SJSA1 (cell line): Measurements from ENCODE around the gene SPRYD7. TPM values are rescaled to one million over a fixed set of nuclear protein-coding genes. Genes with fewer than 3 reads are reported as not detected.

Source experiments
- DNase-seq, 2 experiments: peaks; one replicate each; pipeline ENCODE4 v3.0.0-alpha.2; 2015 to 2020; ENCODE audit warnings: low spot score in 2 of 2, low read depth in 1 of 2
- H3K27ac ChIP-seq: fragments of 250-450 bp; sonication (Bioruptor Pico); 2 replicates; pipeline ENCODE4 v1.5.1; 2020; ENCODE audit warnings: mild to moderate bottlenecking, moderate library complexity
- H3K27me3 ChIP-seq: fragments of 250-450 bp; sonication (Bioruptor Pico); replicated peaks from 2 replicates; pipeline ENCODE4 v1.5.1; 2020; ENCODE audit warnings: mild to moderate bottlenecking, moderate library complexity
- H3K36me3 ChIP-seq: fragments of 250-450 bp; sonication (Bioruptor Pico); 2 replicates; pipeline ENCODE4 v1.5.1; 2020; ENCODE audit warnings: mild to moderate bottlenecking
- H3K4me1 ChIP-seq: fragments of 250-450 bp; sonication (Bioruptor Pico); replicated peaks from 2 replicates; pipeline ENCODE4 v1.6.1; 2021; ENCODE audit warnings: mild to moderate bottlenecking
- H3K4me3 ChIP-seq: fragments of 250-450 bp; sonication (Bioruptor Pico); 2 replicates; pipeline ENCODE4 v1.5.1; 2020; ENCODE audit warnings: mild to moderate bottlenecking
- H3K9me3 ChIP-seq: fragments of 250-450 bp; sonication (Bioruptor Pico); replicated peaks from 2 replicates; pipeline ENCODE4 v1.5.1; 2020; ENCODE audit warnings: mild to moderate bottlenecking
- total RNA-seq: library from RNA; depleted of rRNA; stranded (reverse); fragments of >200 nt; shearing (Covaris generic); gene quantifications from 2 replicates; pipeline ENCODE4 v1.2.3, GENCODE V29; 2014; rRNA removed

The SPRYD7 gene
- total RNA-seq = 12.3 and 13.2 TPM in 2 replicates

DNA sequence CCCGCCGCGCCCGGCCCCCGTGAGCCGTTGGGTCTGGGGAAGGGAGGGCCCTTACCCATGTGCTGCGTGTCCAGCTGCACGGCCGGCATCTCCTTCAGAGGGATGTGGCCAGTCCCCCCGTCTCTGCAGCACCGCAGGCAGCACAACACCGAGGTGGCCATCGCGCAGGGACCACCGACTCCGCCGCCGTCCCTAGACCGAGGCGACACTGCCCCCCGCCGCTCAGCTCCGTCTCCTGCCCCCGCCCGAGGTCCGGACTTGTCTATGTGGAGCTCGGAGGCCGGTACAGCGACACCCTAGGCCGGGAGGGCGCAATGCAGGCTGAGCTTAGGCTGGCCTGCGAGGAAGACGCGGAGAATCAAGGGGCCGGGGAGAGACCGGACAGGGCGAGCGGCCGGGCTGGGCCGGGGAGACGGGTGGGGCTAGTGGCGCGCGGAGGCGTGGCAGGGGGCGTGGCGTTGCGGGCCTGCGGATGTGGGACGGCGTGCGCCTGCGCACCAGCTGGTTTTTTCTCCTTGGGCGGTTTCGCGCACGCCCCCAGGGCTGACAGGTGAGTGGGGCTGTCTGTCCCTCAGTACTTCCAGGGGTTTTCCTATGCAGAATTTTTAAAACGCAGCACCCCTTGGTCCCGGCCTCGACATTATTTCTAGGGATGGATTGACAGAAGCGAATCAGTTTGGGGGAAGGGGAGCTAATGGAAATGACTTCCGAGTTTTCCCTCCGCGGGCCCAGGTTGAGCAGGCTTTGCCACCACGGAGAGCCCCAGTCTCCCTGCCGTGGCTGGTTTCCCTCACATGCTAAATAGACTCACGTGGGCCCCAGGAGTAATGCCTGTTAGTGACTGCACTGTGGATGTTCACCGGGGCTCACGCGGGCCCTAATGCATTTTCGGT lies at the start of gene SPRYD7:
Gene SPRYD7 (minus strand): TSS at position 266 of the 893 bp plus-strand sequence. CDS start 105 bp downstream, at position 161.
- peak; percentile 95 to 97 for DNase-seq
- Histone ChIP-seq H3K4me1 (peaks cover 6% of the 10 kb centered on the region), H3K9me3 (no peaks in the 10 kb centered on the region), H3K27ac (peak within 1 kb of the TSS; percentile 71), H3K4me3 (peak within 1 kb of the TSS; percentile 80), H3K27me3 (no peaks in the 10 kb centered on the region), H3K36me3 (peaks cover 6% of the 10 kb centered on the region)

DNA sequence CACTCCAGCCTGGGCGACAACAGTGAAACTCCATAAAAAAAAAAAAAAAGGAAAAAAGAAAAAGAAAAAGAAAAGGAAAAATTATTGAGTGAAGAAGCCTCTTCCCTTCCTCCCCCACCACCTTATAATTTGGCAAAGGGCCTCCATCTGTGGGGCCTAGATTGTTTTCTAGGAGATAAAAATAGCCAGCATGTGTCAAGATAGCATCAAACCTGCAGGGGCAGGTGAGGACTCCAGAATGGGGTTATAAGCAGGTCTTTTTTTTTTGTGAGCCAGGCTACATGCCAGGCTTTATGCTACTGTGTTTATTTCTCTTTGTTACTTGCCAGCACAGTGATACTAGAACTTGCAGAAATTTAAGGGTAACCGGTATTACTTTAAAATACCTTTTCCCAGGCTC lies 49.0 kb upstream of the SPRYD7 start:
- H3K4me3 ChIP-seq = no peak overlapping the region
- H3K27ac ChIP-seq = no peak overlapping the region
- H3K9me3 ChIP-seq = no peaks in the 10 kb centered on the region
- H3K27me3 ChIP-seq = no peaks in the 10 kb centered on the region
- DNase-seq = no peak
- H3K4me1 ChIP-seq = no peaks in the 10 kb centered on the region
- H3K36me3 ChIP-seq = no peaks in the 10 kb centered on the region

DNA sequence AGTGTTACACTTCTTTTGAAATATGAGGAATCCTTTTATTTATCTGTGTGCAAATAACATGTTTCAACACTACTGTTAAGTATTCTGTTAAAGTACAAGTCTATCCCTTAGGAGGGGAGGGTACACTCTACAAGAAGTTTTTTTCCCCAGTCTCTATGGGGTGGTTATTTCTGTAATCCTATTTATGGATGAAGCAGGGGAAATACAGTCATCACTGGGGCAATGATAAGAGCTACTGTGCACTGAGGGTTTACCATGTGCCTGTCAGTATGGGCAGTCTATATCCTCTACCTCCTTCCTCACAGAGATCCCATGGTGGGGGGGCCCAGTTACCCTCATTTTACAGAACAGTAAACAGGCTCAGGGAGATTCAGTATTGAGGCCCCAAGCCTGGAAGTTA lies 44.1 kb upstream of the SPRYD7 start:
- no peaks in the 10 kb centered on the region for H3K36me3 ChIP-seq
- no peak overlapping the region for H3K27ac ChIP-seq
- no peaks in the 10 kb centered on the region for H3K27me3 ChIP-seq
- no peaks in the 10 kb centered on the region for H3K9me3 ChIP-seq
- DNase-seq = no peak
- H3K4me3 ChIP-seq = no peak overlapping the region
- peaks cover 7% of the 10 kb centered on the region for H3K4me1 ChIP-seq

DNA sequence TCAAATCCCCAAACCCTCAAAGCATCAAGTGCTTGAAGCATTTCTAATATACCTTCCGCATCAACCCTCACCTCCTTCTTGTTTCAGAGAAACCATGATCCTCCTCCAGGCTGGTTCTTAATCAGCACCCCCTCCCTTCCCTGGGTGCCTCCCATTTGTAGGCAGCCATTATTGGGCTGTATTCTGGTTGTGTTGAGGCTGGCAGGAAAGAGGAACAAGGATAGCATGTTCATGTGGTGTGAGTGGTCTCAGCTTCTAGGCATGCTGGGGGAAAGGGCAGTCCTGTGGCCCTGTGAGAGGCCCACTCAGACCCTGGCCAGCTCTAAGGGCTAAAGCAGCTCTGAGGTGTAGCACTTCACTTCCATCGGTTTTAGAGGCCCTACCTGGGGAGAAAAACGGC lies 41.9 kb upstream of the SPRYD7 start:
- DNase-seq = no peak
- Histone ChIP-seq H3K27me3 (no peaks in the 10 kb centered on the region), H3K4me3 (no peak overlapping the region), H3K27ac (no peak overlapping the region), H3K4me1 (peaks cover 7% of the 10 kb centered on the region), H3K36me3 (no peaks in the 10 kb centered on the region), H3K9me3 (no peaks in the 10 kb centered on the region)

DNA sequence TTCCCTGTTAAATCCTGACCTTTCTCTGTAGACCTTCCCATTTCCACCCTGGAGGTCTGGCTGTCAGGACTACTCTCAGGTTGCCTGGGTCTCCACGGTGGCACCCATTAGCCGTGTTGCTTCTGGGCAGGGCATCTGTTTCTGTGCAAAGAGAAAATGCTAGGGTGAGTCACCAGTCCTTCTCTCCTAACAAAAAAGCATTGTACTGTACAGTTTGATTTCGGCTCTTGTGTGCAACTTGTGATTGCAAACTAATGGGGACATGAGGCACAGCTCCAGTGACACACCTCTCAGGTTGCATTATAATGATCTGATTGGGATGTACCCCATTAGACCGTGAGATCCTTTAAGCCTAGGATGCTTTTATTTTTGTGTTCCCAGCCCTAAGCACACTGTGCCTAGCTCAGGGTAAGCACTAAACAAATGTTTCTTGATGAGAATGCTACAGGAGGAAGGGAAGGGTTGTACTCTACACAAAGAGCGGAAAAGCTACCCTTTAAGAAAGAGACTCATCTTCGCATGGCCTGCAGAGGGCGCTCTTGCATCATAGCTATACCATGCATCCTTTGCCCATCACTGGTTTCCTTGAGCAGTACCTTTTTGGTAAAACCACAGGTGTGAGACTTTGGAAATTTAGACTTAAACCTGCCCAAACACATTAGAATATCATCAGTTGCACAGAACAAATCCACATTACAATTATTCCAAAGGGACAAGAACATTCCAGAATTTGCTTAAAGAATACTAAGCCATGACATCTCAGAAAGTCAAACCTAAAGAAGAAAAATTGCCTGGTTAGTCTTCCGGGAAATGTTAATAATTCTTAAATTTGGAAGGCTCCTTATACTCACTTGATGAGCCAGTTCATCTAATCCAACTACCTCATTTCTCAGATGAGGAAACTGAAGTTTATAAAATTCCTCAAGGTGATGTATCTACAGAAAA lies 40.4 kb upstream of the SPRYD7 start:
- no peaks in the 10 kb centered on the region for H3K36me3 ChIP-seq
- H3K4me3 ChIP-seq = no peak overlapping the region
- H3K27ac ChIP-seq = peak overlapping the region; percentile 32; the same call in 1 of the 2 replicates
- H3K27me3 ChIP-seq = no peaks in the 10 kb centered on the region
- H3K9me3 ChIP-seq = no peaks in the 10 kb centered on the region
- peak; percentile 43 to 46 for DNase-seq
- H3K4me1 ChIP-seq = peaks cover 7% of the 10 kb centered on the region

DNA sequence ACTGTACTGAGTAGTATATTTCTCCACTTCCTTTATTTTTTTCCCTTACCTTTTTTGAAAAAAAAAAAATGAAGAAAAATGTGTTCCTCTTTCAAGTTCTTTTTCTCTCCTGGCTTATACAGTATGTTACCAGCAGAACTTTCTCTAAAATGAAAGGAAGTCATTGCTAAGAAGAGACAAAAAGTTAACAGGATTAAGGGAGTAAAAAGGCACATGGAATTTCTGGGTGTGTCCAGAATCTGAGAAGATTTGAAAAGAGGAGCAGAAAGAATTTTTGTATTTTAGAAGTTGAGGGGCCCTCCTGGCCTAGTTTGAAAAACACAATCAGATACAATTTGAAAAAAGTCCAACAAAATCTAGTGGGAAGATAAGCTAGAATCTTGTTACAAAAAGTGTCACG lies 39.7 kb upstream of the SPRYD7 start:
- no peak overlapping the region for H3K27ac ChIP-seq
- H3K27me3 ChIP-seq = no peaks in the 10 kb centered on the region
- H3K4me1 ChIP-seq = peaks cover 7% of the 10 kb centered on the region
- H3K36me3 ChIP-seq = no peaks in the 10 kb centered on the region
- no peak overlapping the region for H3K4me3 ChIP-seq
- H3K9me3 ChIP-seq = no peaks in the 10 kb centered on the region
- no peak for DNase-seq

- H3K36me3 ChIP-seq = no peaks in the 10 kb centered on the region
Observed at GRCh38 chr13:49972709-49973108, 36.6 kb upstream of the SPRYD7 start.

DNA sequence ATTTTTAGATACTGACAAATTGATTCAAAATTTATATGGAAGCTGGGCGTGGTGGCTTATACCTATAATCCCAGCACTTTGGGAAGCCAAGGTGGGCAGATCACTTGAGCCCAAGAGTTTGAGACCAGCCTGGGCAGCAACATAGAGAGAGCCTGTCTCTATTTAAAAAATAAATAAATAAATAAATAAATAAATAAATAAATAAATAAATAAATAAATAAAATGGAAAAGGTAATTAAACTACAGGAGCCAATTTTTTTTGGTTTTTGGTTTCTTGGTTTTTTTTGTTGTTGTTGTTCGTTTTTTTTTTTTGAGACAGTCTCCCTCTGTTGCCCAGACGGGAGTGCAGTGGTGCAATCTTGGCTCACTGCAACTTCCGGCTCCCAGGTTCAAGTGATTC lies 31.3 kb upstream of the SPRYD7 start:
- H3K9me3 ChIP-seq = no peaks in the 10 kb centered on the region
- no peak overlapping the region for H3K4me3 ChIP-seq
- H3K27ac ChIP-seq = no peak overlapping the region
- no peaks in the 10 kb centered on the region for H3K27me3 ChIP-seq
- H3K36me3 ChIP-seq = no peaks in the 10 kb centered on the region
- DNase-seq = no peak
- no peaks in the 10 kb centered on the region for H3K4me1 ChIP-seq

More at GRCh38 chr13:49972709-49973108, 36.6 kb upstream of the SPRYD7 start:
- Histone ChIP-seq H3K27me3 (no peaks in the 10 kb centered on the region), H3K4me1 (peaks cover 7% of the 10 kb centered on the region), H3K27ac (no peak overlapping the region), H3K4me3 (no peak overlapping the region), H3K9me3 (no peaks in the 10 kb centered on the region)
- no peak for DNase-seq

DNA sequence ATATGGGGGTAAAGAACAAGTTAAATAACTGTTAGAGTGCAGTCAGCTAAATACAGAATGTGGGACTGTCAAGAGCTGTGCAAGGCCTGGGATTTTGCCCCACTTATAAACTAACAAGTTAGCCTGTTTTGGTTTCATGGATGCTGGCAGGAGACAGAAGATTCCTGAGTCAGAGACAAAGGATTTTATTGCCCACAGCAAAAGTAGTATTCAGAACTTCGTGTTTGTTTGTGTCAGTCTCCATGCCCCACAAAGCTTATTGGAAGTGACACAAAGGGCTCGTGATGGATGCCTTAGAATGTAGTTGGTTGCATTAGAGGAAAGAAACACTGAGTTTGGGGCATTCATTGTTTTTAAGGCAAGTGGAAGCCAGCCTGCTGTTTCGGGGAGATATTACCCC lies 22.2 kb upstream of the SPRYD7 start:
- Histone ChIP-seq H3K4me3 (no peak overlapping the region), H3K9me3 (no peaks in the 10 kb centered on the region), H3K27me3 (no peaks in the 10 kb centered on the region), H3K27ac (no peak overlapping the region), H3K36me3 (no peaks in the 10 kb centered on the region), H3K4me1 (no peaks in the 10 kb centered on the region)
- DNase-seq = no peak

DNA sequence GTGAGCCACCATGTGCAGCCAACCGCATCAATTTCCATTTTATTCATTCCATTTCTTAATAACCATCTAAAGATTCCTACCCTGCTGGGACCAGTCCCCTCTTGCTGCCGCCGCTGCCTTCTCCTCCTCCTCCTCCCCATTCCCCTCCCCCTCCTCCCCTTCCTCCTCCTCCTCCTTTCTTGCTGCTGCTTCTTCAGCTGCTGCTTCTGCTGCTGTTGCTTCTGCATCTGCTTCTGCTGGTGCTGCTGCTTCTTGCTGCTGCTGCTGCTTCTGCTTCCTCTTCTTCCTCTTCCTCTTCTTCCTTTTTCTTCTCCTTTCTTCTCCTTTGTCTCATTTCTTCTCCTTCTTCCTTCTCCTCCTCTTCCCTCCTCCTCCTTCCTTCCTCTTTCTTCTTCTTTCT lies 20.0 kb upstream of the SPRYD7 start:
- no peak overlapping the region for H3K4me3 ChIP-seq
- H3K36me3 ChIP-seq = no peaks in the 10 kb centered on the region
- no peak overlapping the region for H3K27ac ChIP-seq
- H3K27me3 ChIP-seq = no peaks in the 10 kb centered on the region
- no peaks in the 10 kb centered on the region for H3K4me1 ChIP-seq
- H3K9me3 ChIP-seq = no peaks in the 10 kb centered on the region
- no peak for DNase-seq

- no peak for DNase-seq
- Histone ChIP-seq H3K4me1 (no peaks in the 10 kb centered on the region), H3K27me3 (no peaks in the 10 kb centered on the region), H3K4me3 (no peak overlapping the region), H3K36me3 (no peaks in the 10 kb centered on the region), H3K9me3 (no peaks in the 10 kb centered on the region), H3K27ac (no peak overlapping the region)
Observed at GRCh38 chr13:49954674-49955455, 18.7 kb upstream of the SPRYD7 start.

DNA sequence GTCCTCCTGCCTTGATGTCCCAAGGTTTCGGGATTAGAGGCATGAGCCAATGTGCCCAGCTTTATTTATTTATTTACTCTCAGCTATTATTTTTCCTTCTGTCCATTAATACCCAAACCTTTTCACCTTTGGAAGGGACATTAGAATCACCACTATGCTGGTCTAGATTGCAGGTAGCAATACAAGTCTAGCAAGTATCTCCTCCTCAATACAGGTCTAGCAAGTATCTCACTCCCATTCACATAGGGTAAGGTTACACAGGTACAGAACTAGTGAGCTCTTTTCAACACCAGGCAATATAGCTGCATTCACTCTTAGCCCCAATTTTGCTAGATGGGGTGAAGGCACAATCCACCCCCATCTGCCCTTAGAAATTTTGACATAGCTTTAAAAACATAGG lies 17.4 kb upstream of the SPRYD7 start:
- no peak for DNase-seq
- Histone ChIP-seq H3K9me3 (no peaks in the 10 kb centered on the region), H3K27ac (no peak overlapping the region), H3K36me3 (no peaks in the 10 kb centered on the region), H3K27me3 (no peaks in the 10 kb centered on the region), H3K4me1 (no peaks in the 10 kb centered on the region), H3K4me3 (no peak overlapping the region)

DNA sequence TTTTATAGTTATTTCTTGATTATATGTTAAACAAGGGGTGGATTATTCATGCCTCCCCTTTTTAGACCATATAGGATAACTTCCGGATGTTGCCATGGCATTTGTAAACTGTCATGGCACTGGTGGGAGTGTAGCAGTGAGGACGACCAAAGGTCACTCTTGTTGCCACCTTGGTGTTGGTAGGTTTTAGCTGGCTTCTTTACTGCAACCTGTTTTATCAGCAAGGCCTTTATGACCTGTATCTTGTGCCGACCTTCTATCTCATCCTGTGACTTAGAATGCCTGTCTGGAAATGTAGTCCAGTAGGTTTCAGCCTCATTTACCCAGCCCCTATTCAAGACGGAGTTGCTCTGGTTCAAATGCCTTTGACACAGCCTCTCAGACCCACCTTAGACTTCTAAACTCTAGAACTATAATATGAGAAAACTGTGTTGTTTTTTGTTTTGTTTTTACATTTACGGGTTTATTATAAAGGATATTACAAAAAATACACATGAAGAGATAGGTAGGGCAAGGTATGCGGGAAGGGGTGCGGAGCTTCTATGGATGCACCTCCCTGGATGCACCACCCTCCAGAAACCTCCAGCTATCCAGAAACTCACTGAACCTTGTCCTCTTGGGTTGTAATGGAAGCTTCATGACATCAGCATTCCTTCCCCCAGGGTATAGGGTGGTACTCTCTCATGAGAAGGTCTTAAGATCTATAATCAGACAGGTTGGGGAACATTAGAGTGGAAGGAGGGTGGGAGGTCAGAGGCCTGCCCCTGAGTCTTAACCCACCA lies 15.8 kb upstream of the SPRYD7 start:
- H3K27me3 ChIP-seq = no peaks in the 10 kb centered on the region
- no peaks in the 10 kb centered on the region for H3K4me1 ChIP-seq
- H3K36me3 ChIP-seq = no peaks in the 10 kb centered on the region
- no peak overlapping the region for H3K27ac ChIP-seq
- H3K4me3 ChIP-seq = no peak overlapping the region
- H3K9me3 ChIP-seq = no peaks in the 10 kb centered on the region
- DNase-seq = no peak
